BLaER1 treated with 17β-estradiol and CSF1 and Interleukin-3, amounts not matched to agents 10 nM and 100 nM (cell line): Measurements from ENCODE around the gene NBPF3.
"Not testable (repeated sequence)": the region's sequence is repeated elsewhere in the genome, so short reads cannot be mapped to it uniquely, and the experiment has no call there.

Source experiments
- H3K27ac ChIP-seq, 11 experiments: shearing (Covaris generic); formaldehyde crosslinking; 2 replicates each; pipeline ENCODE4 v1.8.1; 2022
- H3K27me3 ChIP-seq, 11 experiments: shearing (Covaris generic); formaldehyde crosslinking; 2 replicates each; pipeline ENCODE4 v1.8.1; 2022
- H3K36me3 ChIP-seq, 11 experiments: shearing (Covaris generic); formaldehyde crosslinking; 2 replicates each; pipeline ENCODE4 v1.8.1; 2022
- H3K4me1 ChIP-seq, 10 experiments: shearing (Covaris generic); formaldehyde crosslinking; 2 replicates each; pipeline ENCODE4 v1.8.1; 2022
- H3K4me2 ChIP-seq, 11 experiments: shearing (Covaris generic); formaldehyde crosslinking; 2 replicates each; pipeline ENCODE4 v1.8.1; 2022
- H3K4me3 ChIP-seq, 10 experiments: shearing (Covaris generic); formaldehyde crosslinking; 2 replicates each; pipeline ENCODE4 v1.8.1; 2022
- H3K9ac ChIP-seq, 11 experiments: shearing (Covaris generic); formaldehyde crosslinking; 2 replicates each; pipeline ENCODE4 v1.8.1; 2022
- H3K9me3 ChIP-seq, 11 experiments: shearing (Covaris generic); formaldehyde crosslinking; replicated peaks in 1 of 11; 2 replicates each; pipeline ENCODE4 v1.8.1; 2022
- H4K20me1 ChIP-seq, 11 experiments: shearing (Covaris generic); formaldehyde crosslinking; 2 replicates each; pipeline ENCODE4 v1.8.1; 2022
- Cebpa-rat ChIP-seq, 11 experiments: shearing (Covaris generic); IDR thresholded peaks; 2 replicates each; pipeline ENCODE4 v1.8.1; 2022

NBPF3 gene

DNA sequence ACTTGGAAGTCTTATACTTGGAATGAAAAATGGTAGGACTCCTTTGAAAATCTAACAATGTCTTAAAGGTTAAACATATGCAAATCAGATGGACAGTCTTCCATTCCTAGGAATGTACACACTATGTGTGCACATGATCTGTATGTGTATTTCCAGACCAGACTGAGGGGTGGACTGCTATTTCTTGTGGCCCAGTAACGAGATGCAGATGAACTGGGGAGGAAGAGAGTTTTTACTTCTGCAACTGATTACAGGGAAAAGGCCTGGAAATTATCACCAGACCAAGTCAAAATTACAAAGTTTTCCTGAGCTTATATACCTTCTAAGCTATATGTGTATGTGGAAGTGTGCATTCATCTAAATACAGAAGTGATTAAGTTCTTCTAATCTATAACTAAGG lies 17.7 kb downstream of the NBPF3 start:
- Histone ChIP-seq H3K4me2 (no peak overlapping the region), H3K27me3 (no peaks in the 10 kb centered on the region), H3K36me3 (no peaks in the 10 kb centered on the region), H4K20me1 (no peaks in the 10 kb centered on the region), H3K9ac (no peak overlapping the region), H3K9me3 (no peaks in the 10 kb centered on the region), H3K4me3 (no peak overlapping the region), H3K4me1 (peaks cover 23 to 29% (median 25%) of the 10 kb centered on the region in 10 experiments), H3K27ac (no peak overlapping the region)
- no peak for TF ChIP-seq Cebpa-rat (IDR thresholded peaks at IDR 0.05)

GRCh38 chr1:21465127-21465526 lies 25.2 kb downstream of the NBPF3 start:
- not testable (repeated sequence) for H3K4me1 ChIP-seq, H3K4me3 ChIP-seq, H3K9ac ChIP-seq, H3K27me3 ChIP-seq, H3K4me2 ChIP-seq, H3K9me3 ChIP-seq, H4K20me1 ChIP-seq, H3K27ac ChIP-seq, H3K36me3 ChIP-seq

DNA sequence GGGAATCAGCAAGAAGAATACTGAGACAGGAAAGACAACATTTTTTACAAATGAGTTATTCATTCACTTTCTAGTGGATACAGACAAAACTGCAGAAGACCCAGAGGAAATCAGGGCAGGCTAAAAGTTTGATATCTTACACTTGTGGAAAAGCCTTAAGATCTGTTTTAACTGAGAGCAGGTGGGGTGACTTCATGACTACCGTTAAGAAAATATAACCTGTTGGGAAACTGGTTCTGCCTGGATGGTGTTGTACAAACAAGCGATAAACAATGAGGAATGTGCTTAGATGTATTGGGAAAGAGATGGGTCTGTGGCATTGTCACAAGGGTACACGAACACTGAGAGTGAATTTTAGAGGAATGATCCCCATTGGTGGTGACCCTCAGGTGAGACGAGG lies 28.0 kb downstream of the NBPF3 start:
- not testable (repeated sequence) for H3K27ac ChIP-seq, H4K20me1 ChIP-seq, H3K4me2 ChIP-seq, H3K9ac ChIP-seq, H3K36me3 ChIP-seq, H3K9me3 ChIP-seq, H3K4me1 ChIP-seq, H3K4me3 ChIP-seq, H3K27me3 ChIP-seq

- Histone ChIP-seq H3K4me2 (no peak overlapping the region), H3K9ac (no peak overlapping the region), H3K9me3 (no peaks in the 10 kb centered on the region), H3K27me3 (no peaks in the 10 kb centered on the region), H4K20me1 (no peaks in the 10 kb centered on the region), H3K4me3 (no peak overlapping the region), H3K27ac (no peak overlapping the region), H3K4me1 (peaks cover 0 to 5% (median 0%) of the 10 kb centered on the region in 10 experiments; a peak in 2 of 20 replicates), H3K36me3 (no peaks in the 10 kb centered on the region)
- no peak for TF ChIP-seq Cebpa-rat (IDR thresholded peaks at IDR 0.05)
These were observed 28.7 kb downstream of the NBPF3 start for GRCh38 chr1:21468599-21468998.

DNA sequence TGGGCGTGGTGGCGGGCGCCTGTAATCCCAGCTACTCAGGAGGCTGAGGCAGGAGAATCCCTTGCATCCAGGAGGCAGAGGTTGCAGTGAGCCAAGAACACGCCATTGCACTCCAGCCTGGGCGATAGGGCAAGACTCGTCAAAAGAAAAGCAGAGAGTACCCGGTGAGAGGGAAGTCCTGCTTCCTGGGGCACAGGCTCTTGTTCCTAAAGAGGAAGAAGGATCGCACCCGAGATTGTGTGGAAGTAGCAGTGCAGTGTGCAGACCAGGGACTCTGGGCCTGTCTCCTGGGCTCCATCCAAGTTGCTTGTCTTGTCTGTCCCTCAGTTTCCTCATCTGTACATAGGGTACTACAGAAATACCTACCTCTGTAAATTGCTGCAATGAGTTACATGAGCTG lies 29.6 kb downstream of the NBPF3 start:
- H3K27ac ChIP-seq: no peak overlapping the region
- no peaks in the 10 kb centered on the region for H3K27me3 ChIP-seq
- H3K9ac ChIP-seq: no peak overlapping the region
- no peak overlapping the region for H3K4me3 ChIP-seq
- no peaks in the 10 kb centered on the region for H3K9me3 ChIP-seq
- H4K20me1 ChIP-seq: no peaks in the 10 kb centered on the region
- no peaks in the 10 kb centered on the region for H3K36me3 ChIP-seq
- peaks cover 0 to 5% (median 0%) of the 10 kb centered on the region in 10 experiments; a peak in 2 of 20 replicates for H3K4me1 ChIP-seq
- peak overlapping the region in 1 of 11 experiments; percentile 42; a peak in 2 of 22 replicates for H3K4me2 ChIP-seq
- TF ChIP-seq Cebpa-rat (IDR thresholded peaks at IDR 0.05): no peak

GRCh38 chr1:21472861-21473260 lies 32.9 kb downstream of the NBPF3 start:
- Histone ChIP-seq H3K4me2 (no peak overlapping the region), H3K4me1 (peaks cover 0 to 5% (median 0%) of the 10 kb centered on the region in 10 experiments; a peak in 2 of 20 replicates), H3K27ac (no peak overlapping the region), H3K27me3 (no peaks in the 10 kb centered on the region), H3K4me3 (no peak overlapping the region), H3K9me3 (no peaks in the 10 kb centered on the region), H4K20me1 (no peaks in the 10 kb centered on the region), H3K9ac (no peak overlapping the region), H3K36me3 (peaks cover 0 to 2% (median 0%) of the 10 kb centered on the region in 11 experiments; a peak in 5 of 22 replicates)
- TF ChIP-seq Cebpa-rat (IDR thresholded peaks at IDR 0.05): no peak

DNA sequence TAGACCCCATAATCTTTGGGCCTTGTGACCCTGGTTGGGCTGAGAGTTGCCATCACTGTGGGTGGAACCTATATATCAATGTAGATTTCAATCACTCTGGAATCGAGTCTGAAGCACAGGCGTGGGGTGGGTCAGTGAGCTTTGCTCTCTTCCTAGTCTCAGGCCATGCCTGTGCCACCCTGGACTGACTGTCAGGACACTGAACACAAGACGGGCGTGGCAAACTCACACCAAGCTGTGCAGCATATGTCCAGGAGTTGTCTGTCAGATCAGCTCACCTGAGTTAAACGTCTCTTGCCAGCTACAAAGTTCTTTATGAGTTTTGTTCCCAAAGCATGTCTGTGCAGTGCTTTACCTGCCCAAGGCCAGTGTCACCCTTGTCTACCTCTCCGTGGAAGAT lies 38.4 kb downstream of the NBPF3 start:
- H3K9me3 ChIP-seq: no peaks in the 10 kb centered on the region
- no peak for TF ChIP-seq Cebpa-rat (IDR thresholded peaks at IDR 0.05)
- no peak overlapping the region for H3K27ac ChIP-seq
- H3K4me1 ChIP-seq: no peaks in the 10 kb centered on the region
- H3K9ac ChIP-seq: no peak overlapping the region
- H3K4me2 ChIP-seq: no peak overlapping the region
- no peaks in the 10 kb centered on the region for H4K20me1 ChIP-seq
- H3K36me3 ChIP-seq: peaks cover 0 to 18% (median 7%) of the 10 kb centered on the region in 11 experiments; a peak in 10 of 22 replicates
- no peak overlapping the region for H3K4me3 ChIP-seq
- no peaks in the 10 kb centered on the region for H3K27me3 ChIP-seq

GRCh38 chr1:21483881-21484280 lies 43.9 kb downstream of the NBPF3 start:
- peaks cover 3 to 18% (median 14%) of the 10 kb centered on the region in 10 experiments; a peak in 17 of 20 replicates for H3K4me1 ChIP-seq
- not testable (repeated sequence) for H3K36me3 ChIP-seq, H3K4me2 ChIP-seq, H3K27me3 ChIP-seq, H3K4me3 ChIP-seq, H3K27ac ChIP-seq, H3K9ac ChIP-seq, H4K20me1 ChIP-seq, H3K9me3 ChIP-seq

- no peaks in the 10 kb centered on the region for H3K27me3 ChIP-seq
- H3K9ac ChIP-seq: no peak overlapping the region
- no peak overlapping the region for H3K4me3 ChIP-seq
- TF ChIP-seq Cebpa-rat (IDR thresholded peaks at IDR 0.05): no peak
- peaks cover 8 to 54% (median 42%) of the 10 kb centered on the region in 10 experiments; a peak in 18 of 20 replicates for H3K4me1 ChIP-seq
- no peaks in the 10 kb centered on the region for H3K36me3 ChIP-seq
- peaks cover 0 to 30% (median 26%) of the 10 kb centered on the region in 11 experiments; a peak in 18 of 22 replicates for H3K9me3 ChIP-seq
- H4K20me1 ChIP-seq: no peaks in the 10 kb centered on the region; a peak in 1 of 22 replicates
- H3K27ac ChIP-seq: peak overlapping the region in 5 of 11 experiments; percentile 49 to 65 (median 55); a peak in 4 of 22 replicates
- peak overlapping the region in 2 of 11 experiments; percentile 21 to 57; a peak in 2 of 22 replicates for H3K4me2 ChIP-seq
These were observed 49.2 kb downstream of the NBPF3 start for GRCh38 chr1:21489146-21489545.

- Histone ChIP-seq H4K20me1 (no peaks in the 10 kb centered on the region; a peak in 1 of 22 replicates), H3K4me2 (peak overlapping the region in 9 of 11 experiments; percentile 36 to 77 (median 61); a peak in 16 of 22 replicates), H3K27me3 (no peaks in the 10 kb centered on the region), H3K4me3 (no peak overlapping the region; a peak in 1 of 20 replicates), H3K4me1 (peaks cover 8 to 54% (median 42%) of the 10 kb centered on the region in 10 experiments; a peak in 18 of 20 replicates), H3K27ac (no peak overlapping the region), H3K9me3 (peaks cover 0 to 30% (median 26%) of the 10 kb centered on the region in 11 experiments; a peak in 18 of 22 replicates), H3K36me3 (no peaks in the 10 kb centered on the region), H3K9ac (no peak overlapping the region)
- TF ChIP-seq Cebpa-rat (IDR thresholded peaks at IDR 0.05): no peak
These were observed 51.0 kb downstream of the NBPF3 start for GRCh38 chr1:21490774-21491487.
